ENCODE data around the gene WNT7B.

DNA sequence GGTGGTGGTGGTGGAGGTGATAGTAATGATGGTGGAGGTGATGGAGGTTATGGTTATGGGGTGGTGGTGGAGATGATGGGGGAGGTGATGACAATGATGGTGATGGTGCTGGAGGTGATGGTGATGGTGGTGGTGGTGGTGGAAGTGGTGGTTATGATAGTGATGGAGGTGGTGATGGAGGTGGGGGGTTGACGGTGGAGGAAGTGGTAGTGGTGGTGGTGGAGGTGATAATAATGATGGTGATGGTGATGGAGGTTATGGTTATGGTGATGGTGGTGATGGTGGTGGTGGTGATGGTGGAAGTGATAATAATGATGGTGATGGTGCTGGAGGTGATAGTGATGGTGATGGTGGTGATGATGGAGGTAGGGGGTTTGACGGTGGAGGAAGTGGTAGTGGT lies 16.9 kb upstream of the WNT7B start:
- TF ChIP-seq SP1 (IDR thresholded peaks at IDR 0.05): no peak
- TF ChIP-seq HDGF (IDR thresholded peaks at IDR 0.05; ENCODE audit: borderline replicate concordance): no peak
- no peak for TF ChIP-seq ELF4 (IDR thresholded peaks at IDR 0.05)
- TF ChIP-seq FOXM1 (IDR thresholded peaks at IDR 0.05; ENCODE audit: borderline replicate concordance): no peak
- TF ChIP-seq LEF1 (IDR thresholded peaks at IDR 0.05; ENCODE audit: borderline replicate concordance): no peak
- TF ChIP-seq FOXA1 (IDR thresholded peaks at IDR 0.05): no peak
- TF ChIP-seq ARNT (IDR thresholded peaks at IDR 0.05): no peak
- no peak for TF ChIP-seq BHLHE40 (IDR thresholded peaks at IDR 0.05; ENCODE audit: borderline replicate concordance)
- no peak for TF ChIP-seq ZNF384 (IDR thresholded peaks at IDR 0.05)

All from HEK293T (cell line).